K562 (cell line): Measurements from ENCODE around the gene ASB2. TPM values are rescaled to one million over a fixed set of nuclear protein-coding genes. Genes with fewer than 3 reads are reported as not detected.

ENCODE experiments used
- ATAC-seq: fragments of 200-7000 bp; cut with Tn5 transposase; 3 replicates; pipeline ENCODE4 v1.9.1; 2020; ENCODE audit warnings: moderate library complexity
- BruUV-seq: library from RNA; stranded (reverse); fragments of 400-500 nt; replicated peaks from 2 replicates; lab custom pipeline; 2021; lab: Mats Ljungman, UMichigan
- CTCF ChIA-PET: fragments of 300-600 bp; formaldehyde crosslinking; extraction: SDS; loops from one replicate; lab custom pipeline; 2021; ENCODE audit warnings: low intra/inter-chr PET ratio; lab: Yijun Ruan, JAX
- POLR2A ChIA-PET: fragments of 300-600, 350-650 bp; sonication (Branson Sonifier 250); formaldehyde crosslinking; extraction: SDS; loops from one replicate; lab custom pipeline; 2021; ENCODE audit warnings: antibody characterized with exemption, inconsistent platforms; lab: Yijun Ruan, JAX
- DNase-seq, 4 experiments: peaks; one replicate each; pipeline versions ENCODE4 v3.0.0 to v3.0.0-alpha.2; 2011 to 2018; ENCODE audit warnings: low spot score in 3 of 4, mixed read lengths in 3 of 4; ENCODE audit errors: extremely low read depth in 1 of 4
- FAIRE-seq: peaks from 2 replicates; lab custom pipeline; 2011; peaks lifted over from hg19 to GRCh38; lab: Jason Lieb, UNC
- H2AFZ ChIP-seq: 2 replicates; pipeline ENCODE4 v1.6.0; 2011; ENCODE audit warnings: low read depth, low read length, control low read depth, inconsistent platforms
- H3K27ac ChIP-seq: fragments of 200-600 bp; 3 replicates; pipeline ENCODE4 v1.8.0; 2011; ENCODE audit warnings: low read depth, mild to moderate bottlenecking, control low read depth, inconsistent platforms, low read length, moderate library complexity, mixed read lengths; ENCODE audit errors: extremely low read depth
- H3K27me3 ChIP-seq, 2 experiments: fragments of 300-600 bp in 1 of 2; 2 replicates in 1 of 2; 3 replicates in 1 of 2; pipeline versions ENCODE4 v1.6.0 to v1.8.0; 2011; ENCODE audit warnings: inconsistent platforms in 2 of 2, low read length in 2 of 2, mild to moderate bottlenecking in 1 of 2, mixed read lengths in 1 of 2, moderate library complexity in 1 of 2; ENCODE audit not compliant: control insufficient read depth in 2 of 2, insufficient read depth in 2 of 2
- H3K36me3 ChIP-seq: fragments of 300-600 bp; 3 replicates; pipeline ENCODE4 v1.8.0; 2011; ENCODE audit warnings: mild to moderate bottlenecking, low read length, inconsistent platforms; ENCODE audit not compliant: control insufficient read depth, insufficient read depth
- H3K4me1 ChIP-seq, 2 experiments: fragments of 200-600 bp in 1 of 2; replicated peaks in 1 of 2; 2 replicates in 1 of 2; 3 replicates in 1 of 2; pipeline versions ENCODE4 v1.5.1 to v1.8.0; 2011; ENCODE audit warnings: inconsistent platforms in 2 of 2, low read length in 2 of 2, mild to moderate bottlenecking in 1 of 2, mixed read lengths in 1 of 2, moderate library complexity in 1 of 2; ENCODE audit not compliant: control insufficient read depth in 2 of 2, insufficient read depth in 2 of 2
- H3K4me2 ChIP-seq: 2 replicates; pipeline ENCODE4 v1.6.1; 2011; ENCODE audit warnings: low read length, control low read depth, inconsistent platforms, mixed read lengths; ENCODE audit not compliant: insufficient read depth
- H3K4me3 ChIP-seq: fragments of 200-600 bp; sonication (generic), shearing (Covaris generic); 2 replicates; pipeline ENCODE4 v1.5.1; 2016; ENCODE audit warnings: control low read depth, inconsistent platforms
- H3K79me2 ChIP-seq: fragments of 200-600 bp; 3 replicates; pipeline ENCODE4 v1.8.0; 2011; ENCODE audit warnings: low read length, inconsistent platforms; ENCODE audit not compliant: control insufficient read depth, insufficient read depth
- H3K9ac ChIP-seq, 2 experiments: 2 replicates each; pipeline versions ENCODE4 v1.6.0 to v1.6.1; 2011; ENCODE audit warnings: low read depth in 2 of 2, low read length in 2 of 2, control low read depth in 1 of 2, inconsistent platforms in 1 of 2, mild to moderate bottlenecking in 1 of 2, mixed read lengths in 1 of 2; ENCODE audit not compliant: insufficient read depth in 1 of 2
- H3K9me1 ChIP-seq: one replicate; pipeline ENCODE4 v1.6.0; 2011; ENCODE audit warnings: inconsistent platforms, mild to moderate bottlenecking, low read length, moderate library complexity; ENCODE audit not compliant: control insufficient read depth, insufficient read depth
- H3K9me3 ChIP-seq: replicated peaks from 2 replicates; pipeline ENCODE4 v1.5.1; 2011; ENCODE audit warnings: low read depth, low read length, inconsistent platforms; ENCODE audit not compliant: control insufficient read depth, insufficient read depth
- H4K20me1 ChIP-seq: replicated peaks from 2 replicates; pipeline ENCODE4 v1.6.1; 2011; ENCODE audit warnings: low read length, inconsistent platforms, mixed read lengths; ENCODE audit not compliant: control insufficient read depth, insufficient read depth
- CLOCK ChIP-seq: fragments of 250-450 bp; sonication (Bioruptor Pico); IDR thresholded peaks from 2 replicates; pipeline ENCODE4 v1.4.0; 2020; ENCODE audit warnings: mild to moderate bottlenecking, moderate library complexity, borderline replicate concordance
- CSDE1 ChIP-seq, 2 experiments: fragments of 450-650 bp; IDR thresholded peaks; 2 replicates each; pipeline ENCODE4 v1.6.1; 2016; ENCODE audit warnings: mild to moderate bottlenecking in 1 of 2
- ELK1 ChIP-seq: sonication (generic); formaldehyde crosslinking; IDR thresholded peaks from 2 replicates; pipeline ENCODE4 v1.8.1; 2022; ENCODE audit warnings: missing genetic modification reagents
- FUS ChIP-seq: fragments of 200-400 bp; formaldehyde crosslinking; optimal IDR thresholded peaks from 2 replicates; pipeline ENCODE3; 2017; ENCODE audit warnings: low read depth, low read length
- LEF1 ChIP-seq: fragments of 450-650 bp; IDR thresholded peaks from 2 replicates; pipeline ENCODE4 v1.6.1; 2016; ENCODE audit warnings: mild to moderate bottlenecking
- NELFE ChIP-seq: IDR thresholded peaks from 2 replicates; pipeline ENCODE4 v1.6.1; 2011; ENCODE audit warnings: mild to moderate bottlenecking; ENCODE audit not compliant: insufficient read depth, insufficient read length
- RBM25 ChIP-seq: fragments of 200-400 bp; formaldehyde crosslinking; IDR thresholded peaks from 2 replicates; pipeline ENCODE4 v1.6.1; 2018; ENCODE audit warnings: low read length, low read depth, moderate library complexity; ENCODE audit not compliant: severe bottlenecking
- SIX5 ChIP-seq, 2 experiments: IDR thresholded peaks; 2 replicates each; pipeline ENCODE4 v1.6.1; 2011; ENCODE audit warnings: low read length in 2 of 2, borderline replicate concordance in 1 of 2, low read depth in 1 of 2, mild to moderate bottlenecking in 1 of 2, moderate library complexity in 1 of 2; ENCODE audit not compliant: insufficient read depth in 1 of 2
- THAP12 ChIP-seq: fragments of 250-450 bp; sonication (Bioruptor Pico); IDR thresholded peaks from 2 replicates; pipeline ENCODE4 v1.9.0; 2021; ENCODE audit warnings: mild to moderate bottlenecking, inconsistent platforms
- ZFP1 ChIP-seq: fragments of 450-650 bp; formaldehyde crosslinking; IDR thresholded peaks from 2 replicates; pipeline ENCODE4 v1.4.0; 2020; ENCODE audit warnings: mild to moderate bottlenecking, mixed read lengths
- ZFP36 ChIP-seq: fragments of 150-350 bp; IDR thresholded peaks from 2 replicates; pipeline ENCODE4 v1.6.1; 2018; ENCODE audit warnings: low read length, low read depth; ENCODE audit not compliant: partially characterized antibody
- ZNF780A ChIP-seq: fragments of 250-450 bp; sonication (Bioruptor Pico); IDR thresholded peaks from 2 replicates; pipeline ENCODE4 v1.5.0; 2021; ENCODE audit warnings: mild to moderate bottlenecking
- WGBS: fragments of 100-300 bp; shearing (Covaris generic); methylation state at CpG from one replicate; pipeline ENCODE4 v1.1.6; 2016; ENCODE audit warnings: low coverage, mixed read lengths; ENCODE audit not compliant: insufficient coverage; ENCODE audit errors: missing lambda C conversion rate; 5-methylcytosine and 5-hydroxymethylcytosine counted together
- in situ Hi-C: fragments of 300-500 bp; cut with MboI; formaldehyde crosslinking; loops from 4 replicates; pipeline ENCODE4 v1.15.0; 2018; ENCODE audit warnings: inconsistent platforms, mixed read lengths
- intact Hi-C: fragments of 100-400 bp; cut with micrococcal nuclease; formaldehyde crosslinking; loops from 2 replicates; pipeline ENCODE4 v1.14.2; 2022
- polyA plus RNA-seq, 8 experiments: library from polyadenylated mRNA; depleted of rRNA in 4 of 8; stranded (reverse) in 5 of 8; unstranded in 3 of 8; fragments of >200 nt; fragmentation: Nextera tagmentation in 2 of 8; fragmentation: Illumina TruSeq in 1 of 8; extraction: Ambion mirVana in 2 of 8; extraction: Trizol in 1 of 8; gene quantifications; 2 replicates each; pipeline versions ENCODE4 v1.2.1 to v1.2.3, GENCODE V29; 2011 to 2014; ENCODE audit warnings: inconsistent platforms in 1 of 8, missing spikeins in 1 of 8
- total RNA-seq, 7 experiments: library from RNA; depleted of rRNA in 6 of 7; stranded (reverse); fragments of >200 nt in 6 of 7; fragmentation: Illumina TruSeq in 2 of 7; extraction: Trizol in 2 of 7; gene quantifications; 2 replicates each; pipeline versions ENCODE4 v1.2.1 to v1.2.3, GENCODE V29; 2011 to 2021; ENCODE audit warnings: low replicate concordance in 1 of 7

Gene ASB2
- total and polyA plus RNA-seq, 9 of the 15 experiments (the other 6 are each of a cell fraction or from before 2014, with no cell fraction given): not detected

GRCh38 chr14:93946541-93947090, 29.8 kb downstream of the ASB2 start:
- Histone ChIP-seq H3K27ac (no peak overlapping the region), H4K20me1 (peaks cover 3% of the 10 kb centered on the region; the same call in 1 of the 2 replicates), H3K4me3 (no peak overlapping the region), H3K9me1 (no peaks in the 10 kb centered on the region), H3K79me2 (no peaks in the 10 kb centered on the region), H3K4me2 (no peak overlapping the region), H2AFZ (no peak overlapping the region), H3K4me1 (peaks cover 0 to 4% of the 10 kb centered on the region in 2 experiments; a peak in 1 of 5 replicates), H3K9ac (no peak overlapping the region), H3K9me3 (no peaks in the 10 kb centered on the region), H3K36me3 (no peaks in the 10 kb centered on the region), H3K27me3 (peaks cover 4 to 50% of the 10 kb centered on the region in 2 experiments; a peak in 3 of 5 replicates)
- DNase-seq (no peak), ATAC-seq (no peak), FAIRE-seq (no peak)
- in situ Hi-C loops: no loop called here
- intact Hi-C loops: no loop called here
- POLR2A ChIA-PET: no interaction called here
- CTCF ChIA-PET: no interaction called here
- WGBS: 0% methylated on average over 5 of the region's 7 CpGs
- no TSS peak for BruUV-seq
- TF ChIP-seq ZNF780A (CRISPR knock-in tag) (no peak), RBM25 (peak; percentile 48), CLOCK (CRISPR knock-in tag) (no peak), ZFP1 (CRISPR knock-in tag) (no peak), THAP12 (CRISPR knock-in tag) (no peak), ZFP36 (peak; percentile 70), LEF1 (no peak), CSDE1 (IDR thresholded peaks at IDR 0.05) (no peak), NELFE (no peak), FUS (no peak), SIX5 (IDR thresholded peaks at IDR 0.05; ENCODE audit: borderline replicate concordance in 1 of 2, insufficient read depth in 1 of 2, low read depth in 1 of 2, low read length in 2 of 2) (no peak), ELK1 (CRISPR knock-in tag) (no peak)
